Endothelial cell of umbilical vein (primary cell): Measurements from ENCODE around the gene ARHGEF38.

Experiments
- MYC ChIP-seq: IDR thresholded peaks from one replicate; pipeline ENCODE4 v1.6.1; 2011; ENCODE audit warnings: mild to moderate bottlenecking, low read depth, low read length
- POLR2A ChIP-seq: IDR thresholded peaks from 2 replicates; pipeline ENCODE4 v1.6.1; 2012; ENCODE audit warnings: low read depth, mild to moderate bottlenecking, control low read depth, low read length
- POLR2AphosphoS5 ChIP-seq: IDR thresholded peaks from 2 replicates; pipeline ENCODE4 v1.6.1; 2012; ENCODE audit warnings: low read depth, mild to moderate bottlenecking, control low read depth, low read length, moderate library complexity; ENCODE audit not compliant: insufficient read depth
- TF ChIP-seq, protein P1 (sequence below), 2 donors: IDR thresholded peaks; 1 replicate in 1 of 2; 2 replicates in 1 of 2; pipeline ENCODE4 v1.5.1; 2011; ENCODE audit warnings: low read length in 2 of 2, mild to moderate bottlenecking in 2 of 2, moderate library complexity in 2 of 2, control low read depth in 1 of 2, inconsistent platforms in 1 of 2, low read depth in 1 of 2; ENCODE audit not compliant: insufficient read depth in 1 of 2; ENCODE audit errors: extremely low read depth in 1 of 2

DNA sequence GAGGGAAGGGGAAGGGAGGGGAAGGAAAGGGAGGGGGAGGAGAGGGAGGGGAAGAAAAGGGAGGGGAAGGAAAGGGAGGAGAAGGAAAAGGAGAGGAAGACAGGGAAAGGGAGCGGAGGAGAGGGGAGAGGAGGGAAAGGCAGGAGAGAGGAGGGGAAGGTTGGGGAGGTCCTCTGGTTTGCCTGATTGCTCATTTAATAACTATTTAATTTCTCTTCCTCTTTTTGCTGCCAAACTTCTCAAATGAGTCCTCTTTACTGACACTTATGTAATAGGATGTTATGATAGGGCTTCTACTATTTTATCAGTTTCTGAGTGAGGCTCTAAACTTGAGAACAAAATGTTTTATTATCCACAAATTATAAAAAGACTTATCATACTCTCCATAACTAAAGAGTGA lies 43.1 kb upstream of the ARHGEF38 start:
- TF ChIP-seq POLR2AphosphoS5 (no peak), POLR2A (no peak), MYC (no peak)
- TF ChIP-seq, protein P1, sequence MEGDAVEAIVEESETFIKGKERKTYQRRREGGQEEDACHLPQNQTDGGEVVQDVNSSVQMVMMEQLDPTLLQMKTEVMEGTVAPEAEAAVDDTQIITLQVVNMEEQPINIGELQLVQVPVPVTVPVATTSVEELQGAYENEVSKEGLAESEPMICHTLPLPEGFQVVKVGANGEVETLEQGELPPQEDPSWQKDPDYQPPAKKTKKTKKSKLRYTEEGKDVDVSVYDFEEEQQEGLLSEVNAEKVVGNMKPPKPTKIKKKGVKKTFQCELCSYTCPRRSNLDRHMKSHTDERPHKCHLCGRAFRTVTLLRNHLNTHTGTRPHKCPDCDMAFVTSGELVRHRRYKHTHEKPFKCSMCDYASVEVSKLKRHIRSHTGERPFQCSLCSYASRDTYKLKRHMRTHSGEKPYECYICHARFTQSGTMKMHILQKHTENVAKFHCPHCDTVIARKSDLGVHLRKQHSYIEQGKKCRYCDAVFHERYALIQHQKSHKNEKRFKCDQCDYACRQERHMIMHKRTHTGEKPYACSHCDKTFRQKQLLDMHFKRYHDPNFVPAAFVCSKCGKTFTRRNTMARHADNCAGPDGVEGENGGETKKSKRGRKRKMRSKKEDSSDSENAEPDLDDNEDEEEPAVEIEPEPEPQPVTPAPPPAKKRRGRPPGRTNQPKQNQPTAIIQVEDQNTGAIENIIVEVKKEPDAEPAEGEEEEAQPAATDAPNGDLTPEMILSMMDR (IDR thresholded peaks at IDR 0.05; ENCODE audit: extremely low read depth in 1 of 2, insufficient read depth in 1 of 2, low read depth in 1 of 2, low read length in 2 of 2) = no peak
